ENCODE data around the gene VEZF1. TPM values are rescaled to one million over a fixed set of nuclear protein-coding genes. Genes with fewer than 3 reads are reported as not detected.

Gene VEZF1
- total and polyA plus RNA-seq, 4 donors, result 56.1 to 96.1 (median 70.7) TPM

DNA sequence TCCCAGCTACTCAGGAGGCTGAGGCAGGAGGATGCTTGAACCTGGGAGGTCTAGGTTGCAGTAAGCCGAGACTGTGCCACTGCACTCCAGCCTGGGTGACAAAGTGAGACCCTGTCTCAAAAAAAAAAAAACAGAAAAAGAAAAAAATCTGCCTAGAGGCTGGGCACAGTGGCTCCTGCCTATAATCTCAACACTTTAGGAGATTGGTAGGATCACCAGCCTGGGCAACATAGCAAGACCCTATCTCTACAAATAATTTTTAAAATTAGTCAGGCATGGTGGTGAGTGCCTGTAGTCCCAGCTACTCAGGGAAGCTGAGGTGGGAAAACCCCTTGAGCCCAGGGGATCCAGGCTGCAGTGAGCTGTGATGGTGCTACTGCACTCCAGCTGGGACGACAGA, 50.6 kb downstream of the VEZF1 start:
- WGBS (ENCODE audit: insufficient coverage), result no CpG with 5 or more reads among the region's 2 CpGs
- H3K27ac ChIP-seq (ENCODE audit: low read depth, low read length), result peak overlapping the region; percentile 97
- H3K4me3 ChIP-seq (ENCODE audit: low read depth, low read length), result no peak overlapping the region
- H3K4me1 ChIP-seq (ENCODE audit: control insufficient read depth, insufficient read depth, low read length), result peaks cover 86% of the 10 kb centered on the region
- peaks cover 4% of the 10 kb centered on the region for H3K36me3 ChIP-seq (ENCODE audit: control insufficient read depth, insufficient read depth, low read length)
- no peaks in the 10 kb centered on the region for H3K27me3 ChIP-seq (ENCODE audit: control insufficient read depth, insufficient read depth, low read length)
- H3K9me3 ChIP-seq (ENCODE audit: control insufficient read depth, insufficient read depth, low read length), result no peaks in the 10 kb centered on the region
- DNase-seq (ENCODE audit: low read depth in 4 of 6, low spot score in 6 of 6), result no peak

- Histone ChIP-seq H3K27me3 (ENCODE audit: control insufficient read depth, insufficient read depth, low read length) (no peaks in the 10 kb centered on the region), H3K27ac (ENCODE audit: low read depth, low read length) (peak overlapping the region; percentile 97), H3K9me3 (ENCODE audit: control insufficient read depth, insufficient read depth, low read length) (no peaks in the 10 kb centered on the region), H3K36me3 (ENCODE audit: control insufficient read depth, insufficient read depth, low read length) (peaks cover 4% of the 10 kb centered on the region), H3K4me1 (ENCODE audit: control insufficient read depth, insufficient read depth, low read length) (peaks cover 89% of the 10 kb centered on the region), H3K4me3 (ENCODE audit: low read depth, low read length) (peak overlapping the region; percentile 26)
- peak in 2 of 6 donors; percentile 77 to 84 for DNase-seq (ENCODE audit: low read depth in 4 of 6, low spot score in 6 of 6)
- WGBS (ENCODE audit: insufficient coverage), result 25% methylated on average over 9 of the region's 11 CpGs
Measured at GRCh38 chr17:57935833-57936807, 51.9 kb downstream of the VEZF1 start.

DNA sequence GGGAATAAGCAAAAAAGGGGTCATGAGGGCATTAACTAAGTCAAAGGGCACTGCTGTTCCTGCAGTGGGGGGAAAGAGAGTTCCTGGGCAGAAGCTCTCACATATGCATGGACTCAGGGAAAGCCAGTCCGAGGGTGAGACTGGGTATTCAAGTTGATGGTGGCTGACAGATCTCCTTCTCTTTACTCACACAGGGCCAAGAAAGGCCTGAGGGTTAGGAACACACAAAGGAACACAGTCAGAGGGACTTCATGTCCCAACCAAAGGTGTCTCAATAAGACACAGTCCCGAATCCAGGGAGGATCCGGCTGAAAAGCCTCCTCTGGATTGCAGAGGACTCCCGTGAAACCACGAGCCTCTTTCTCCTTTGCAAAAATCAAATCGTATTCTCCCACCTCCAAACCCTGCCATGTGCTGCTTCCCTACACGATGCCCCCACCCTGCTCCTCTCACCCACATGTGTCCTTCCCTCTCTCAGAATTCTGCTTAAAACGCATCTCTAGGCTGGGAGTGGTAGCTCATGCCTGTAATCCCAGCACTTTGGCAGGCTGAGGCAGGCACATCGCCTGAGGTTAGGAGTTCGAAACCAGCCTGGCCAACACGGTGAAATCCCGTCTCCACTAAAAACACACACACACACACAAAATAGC, 56.4 kb downstream of the VEZF1 start:
- 71% methylated on average over 9 of the region's 12 CpGs for WGBS (ENCODE audit: insufficient coverage)
- H3K27ac ChIP-seq (ENCODE audit: low read depth, low read length), result peak overlapping the region; percentile 35
- peaks cover 88% of the 10 kb centered on the region for H3K4me1 ChIP-seq (ENCODE audit: control insufficient read depth, insufficient read depth, low read length)

GRCh38 chr17:57930239-57930638, 57.8 kb downstream of the VEZF1 start:
- Histone ChIP-seq H3K9me3 (ENCODE audit: control insufficient read depth, insufficient read depth, low read length) (no peaks in the 10 kb centered on the region), H3K4me1 (ENCODE audit: control insufficient read depth, insufficient read depth, low read length) (peaks cover 86% of the 10 kb centered on the region), H3K4me3 (ENCODE audit: low read depth, low read length) (no peak overlapping the region), H3K27ac (ENCODE audit: low read depth, low read length) (peak overlapping the region; percentile 25), H3K27me3 (ENCODE audit: control insufficient read depth, insufficient read depth, low read length) (no peaks in the 10 kb centered on the region), H3K36me3 (ENCODE audit: control insufficient read depth, insufficient read depth, low read length) (peaks cover 4% of the 10 kb centered on the region)
- no peak for DNase-seq (ENCODE audit: low read depth in 4 of 6, low spot score in 6 of 6)
- 84% methylated on average over 2 of the region's 5 CpGs for WGBS (ENCODE audit: insufficient coverage)

More for the DNA sequence above, 56.4 kb downstream of the VEZF1 start:
- no peaks in the 10 kb centered on the region for H3K36me3 ChIP-seq (ENCODE audit: control insufficient read depth, insufficient read depth, low read length)
- no peak overlapping the region for H3K4me3 ChIP-seq (ENCODE audit: low read depth, low read length)
- H3K27me3 ChIP-seq (ENCODE audit: control insufficient read depth, insufficient read depth, low read length), result no peaks in the 10 kb centered on the region
- no peak for DNase-seq (ENCODE audit: low read depth in 4 of 6, low spot score in 6 of 6)
- H3K9me3 ChIP-seq (ENCODE audit: control insufficient read depth, insufficient read depth, low read length), result no peaks in the 10 kb centered on the region

DNA sequence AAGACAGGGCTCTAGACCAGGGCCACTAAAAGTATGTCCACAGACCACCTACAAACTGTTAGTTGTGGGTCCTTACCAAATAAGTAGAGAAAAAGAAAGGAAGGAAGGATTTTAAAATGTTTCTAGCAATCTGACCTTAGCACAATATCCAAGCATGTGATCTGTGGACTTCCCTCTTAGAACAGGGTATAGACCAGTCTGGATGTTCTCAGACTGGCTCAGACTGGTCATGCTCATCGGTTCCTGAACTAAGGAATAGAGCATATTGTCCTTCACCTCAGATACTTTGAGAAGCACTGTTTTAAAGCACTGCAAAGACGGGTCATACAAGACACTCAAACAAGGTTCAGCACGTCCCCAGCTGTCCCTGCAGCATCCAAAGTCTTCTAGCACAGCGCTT, 58.7 kb downstream of the VEZF1 start:
- WGBS (ENCODE audit: insufficient coverage), result 44% methylated on average over 3 of the region's 4 CpGs
- no peaks in the 10 kb centered on the region for H3K9me3 ChIP-seq (ENCODE audit: control insufficient read depth, insufficient read depth, low read length)
- H3K27ac ChIP-seq (ENCODE audit: low read depth, low read length), result peak overlapping the region; percentile 15

GRCh38 chr17:57928928-57929327, 59.1 kb downstream of the VEZF1 start:
- 67% methylated on average over 5 of the region's 5 CpGs for WGBS (ENCODE audit: insufficient coverage)
- H3K36me3 ChIP-seq (ENCODE audit: control insufficient read depth, insufficient read depth, low read length), result peaks cover 4% of the 10 kb centered on the region
- no peak overlapping the region for H3K4me3 ChIP-seq (ENCODE audit: low read depth, low read length)
- no peaks in the 10 kb centered on the region for H3K27me3 ChIP-seq (ENCODE audit: control insufficient read depth, insufficient read depth, low read length)
- DNase-seq (ENCODE audit: low read depth in 4 of 6, low spot score in 6 of 6), result no peak
- H3K4me1 ChIP-seq (ENCODE audit: control insufficient read depth, insufficient read depth, low read length), result peaks cover 85% of the 10 kb centered on the region
- peak overlapping the region; percentile 10 for H3K27ac ChIP-seq (ENCODE audit: low read depth, low read length)
- H3K9me3 ChIP-seq (ENCODE audit: control insufficient read depth, insufficient read depth, low read length), result no peaks in the 10 kb centered on the region

More for the DNA sequence above, 58.7 kb downstream of the VEZF1 start:
- H3K27me3 ChIP-seq (ENCODE audit: control insufficient read depth, insufficient read depth, low read length), result no peaks in the 10 kb centered on the region
- no peak for DNase-seq (ENCODE audit: low read depth in 4 of 6, low spot score in 6 of 6)
- no peak overlapping the region for H3K4me3 ChIP-seq (ENCODE audit: low read depth, low read length)
- H3K4me1 ChIP-seq (ENCODE audit: control insufficient read depth, insufficient read depth, low read length), result peaks cover 84% of the 10 kb centered on the region
- H3K36me3 ChIP-seq (ENCODE audit: control insufficient read depth, insufficient read depth, low read length), result peaks cover 4% of the 10 kb centered on the region

DNA sequence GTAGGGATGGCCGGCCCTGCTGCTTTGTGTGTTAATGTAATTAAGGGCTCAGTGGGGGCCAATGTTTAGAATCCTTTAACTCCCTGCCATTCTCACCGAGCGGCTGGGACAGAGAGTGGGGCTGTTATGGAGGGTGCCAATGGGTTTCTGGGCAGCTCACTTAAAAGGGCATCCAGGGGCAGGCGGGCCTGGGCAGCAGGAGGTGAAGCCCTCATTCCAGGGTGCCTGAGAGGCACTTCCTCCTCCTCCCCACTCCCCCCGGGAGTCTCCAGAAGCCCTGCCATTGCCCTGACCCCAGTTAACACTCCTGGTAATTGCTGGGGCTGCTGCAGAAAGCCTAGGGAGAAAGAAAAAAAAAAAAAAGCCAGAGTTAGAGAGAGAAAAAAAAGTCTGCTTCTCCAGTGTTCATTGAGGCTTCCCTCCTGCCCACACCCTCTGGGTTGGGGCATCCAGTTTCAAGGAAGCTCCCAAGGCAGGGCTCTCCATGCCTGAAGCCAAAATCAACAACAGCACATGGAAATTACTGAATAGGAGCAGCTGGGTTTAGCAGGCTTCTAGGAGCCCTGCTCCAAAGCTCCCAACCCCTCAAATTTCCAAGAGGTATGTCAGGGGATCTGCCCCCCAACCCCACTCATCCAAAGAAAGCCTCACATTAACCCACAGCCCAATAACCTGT, 60.9 kb downstream of the VEZF1 start:
- peak overlapping the region; percentile 86 for H3K27ac ChIP-seq (ENCODE audit: low read depth, low read length)
- H3K36me3 ChIP-seq (ENCODE audit: control insufficient read depth, insufficient read depth, low read length), result peaks cover 4% of the 10 kb centered on the region
- no peak overlapping the region for H3K4me3 ChIP-seq (ENCODE audit: low read depth, low read length)
- DNase-seq (ENCODE audit: low read depth in 4 of 6, low spot score in 6 of 6), result peak in 2 of 6 donors; percentile 75 to 81
- 40% methylated on average over 1 of the region's 5 CpGs for WGBS (ENCODE audit: insufficient coverage)
- H3K27me3 ChIP-seq (ENCODE audit: control insufficient read depth, insufficient read depth, low read length), result no peaks in the 10 kb centered on the region
- peaks cover 81% of the 10 kb centered on the region for H3K4me1 ChIP-seq (ENCODE audit: control insufficient read depth, insufficient read depth, low read length)
- H3K9me3 ChIP-seq (ENCODE audit: control insufficient read depth, insufficient read depth, low read length), result no peaks in the 10 kb centered on the region

- peak overlapping the region; percentile 86 for H3K27ac ChIP-seq (ENCODE audit: low read depth, low read length)
Measured at GRCh38 chr17:57926723-57927047, 61.4 kb downstream of the VEZF1 start.

GRCh38 chr17:57925361-57925990, 62.6 kb downstream of the VEZF1 start:
- H3K9me3 ChIP-seq (ENCODE audit: control insufficient read depth, insufficient read depth, low read length), result no peaks in the 10 kb centered on the region
- H3K27ac ChIP-seq (ENCODE audit: low read depth, low read length), result peak overlapping the region; percentile 57
- WGBS (ENCODE audit: insufficient coverage), result 55% methylated on average over 6 of the region's 9 CpGs
- H3K27me3 ChIP-seq (ENCODE audit: control insufficient read depth, insufficient read depth, low read length), result no peaks in the 10 kb centered on the region
- peaks cover 4% of the 10 kb centered on the region for H3K36me3 ChIP-seq (ENCODE audit: control insufficient read depth, insufficient read depth, low read length)
- peak in 1 of 6 donors; percentile 56 for DNase-seq (ENCODE audit: low read depth in 4 of 6, low spot score in 6 of 6)
- peaks cover 79% of the 10 kb centered on the region for H3K4me1 ChIP-seq (ENCODE audit: control insufficient read depth, insufficient read depth, low read length)
- no peak overlapping the region for H3K4me3 ChIP-seq (ENCODE audit: low read depth, low read length)

More at GRCh38 chr17:57926723-57927047, 61.4 kb downstream of the VEZF1 start:
- no peaks in the 10 kb centered on the region for H3K27me3 ChIP-seq (ENCODE audit: control insufficient read depth, insufficient read depth, low read length)
- no peak overlapping the region for H3K4me3 ChIP-seq (ENCODE audit: low read depth, low read length)
- no peak for DNase-seq (ENCODE audit: low read depth in 4 of 6, low spot score in 6 of 6)
- peaks cover 80% of the 10 kb centered on the region for H3K4me1 ChIP-seq (ENCODE audit: control insufficient read depth, insufficient read depth, low read length)
- peaks cover 4% of the 10 kb centered on the region for H3K36me3 ChIP-seq (ENCODE audit: control insufficient read depth, insufficient read depth, low read length)
- 32% methylated on average over 6 of the region's 7 CpGs for WGBS (ENCODE audit: insufficient coverage)
- no peaks in the 10 kb centered on the region for H3K9me3 ChIP-seq (ENCODE audit: control insufficient read depth, insufficient read depth, low read length)

All from spinal cord (tissue), 10 donors.